Measurements from ENCODE around the gene CA5A. TPM values are rescaled to one million over a fixed set of nuclear protein-coding genes. Genes with fewer than 3 reads are reported as not detected.
"Not testable (repeated sequence)": the region's sequence is repeated elsewhere in the genome, so short reads cannot be mapped to it uniquely, and the experiment has no call there.

The CA5A gene
- total and polyA plus RNA-seq, 9 donors: 0.02 to 0.05 TPM; not detected in 7

DNA sequence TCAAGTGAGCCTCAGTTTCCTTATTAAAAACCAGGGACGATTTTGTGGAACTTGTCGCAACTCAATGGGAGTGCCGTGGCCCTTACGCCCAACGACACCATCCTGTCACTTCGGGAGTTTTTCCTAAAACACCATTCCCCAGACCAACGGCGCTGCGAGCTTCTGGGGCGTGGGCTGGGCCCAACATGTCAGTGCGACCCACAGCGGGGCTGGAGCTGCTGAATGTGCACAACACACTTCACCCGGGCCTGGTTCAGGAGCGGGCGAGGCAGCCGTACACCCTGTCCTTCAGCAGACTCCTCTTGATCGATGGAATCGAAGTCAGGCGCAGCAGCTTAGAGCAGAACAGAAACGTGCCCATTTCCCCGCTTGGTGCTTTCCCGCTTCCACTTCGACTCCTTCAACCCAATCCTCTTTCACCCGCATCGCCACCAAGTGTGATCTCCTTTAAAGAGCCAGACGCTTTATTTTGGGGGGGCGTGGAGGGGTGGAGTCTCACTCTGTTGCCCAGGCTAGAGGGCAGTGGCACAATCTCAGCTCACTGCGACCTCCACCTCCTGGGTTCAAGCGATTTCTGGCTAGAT, 53.8 kb downstream of the CA5A start:
- TF ChIP-seq, protein P1, sequence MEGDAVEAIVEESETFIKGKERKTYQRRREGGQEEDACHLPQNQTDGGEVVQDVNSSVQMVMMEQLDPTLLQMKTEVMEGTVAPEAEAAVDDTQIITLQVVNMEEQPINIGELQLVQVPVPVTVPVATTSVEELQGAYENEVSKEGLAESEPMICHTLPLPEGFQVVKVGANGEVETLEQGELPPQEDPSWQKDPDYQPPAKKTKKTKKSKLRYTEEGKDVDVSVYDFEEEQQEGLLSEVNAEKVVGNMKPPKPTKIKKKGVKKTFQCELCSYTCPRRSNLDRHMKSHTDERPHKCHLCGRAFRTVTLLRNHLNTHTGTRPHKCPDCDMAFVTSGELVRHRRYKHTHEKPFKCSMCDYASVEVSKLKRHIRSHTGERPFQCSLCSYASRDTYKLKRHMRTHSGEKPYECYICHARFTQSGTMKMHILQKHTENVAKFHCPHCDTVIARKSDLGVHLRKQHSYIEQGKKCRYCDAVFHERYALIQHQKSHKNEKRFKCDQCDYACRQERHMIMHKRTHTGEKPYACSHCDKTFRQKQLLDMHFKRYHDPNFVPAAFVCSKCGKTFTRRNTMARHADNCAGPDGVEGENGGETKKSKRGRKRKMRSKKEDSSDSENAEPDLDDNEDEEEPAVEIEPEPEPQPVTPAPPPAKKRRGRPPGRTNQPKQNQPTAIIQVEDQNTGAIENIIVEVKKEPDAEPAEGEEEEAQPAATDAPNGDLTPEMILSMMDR (IDR thresholded peaks at IDR 0.05): no peak
- TF ChIP-seq POLR2A (IDR thresholded peaks at IDR 0.05) (no peak), EP300 (IDR thresholded peaks at IDR 0.05) (no peak)
- 87 to 90% (median 89%) methylated on average over 29 of the region's 29 CpGs for WGBS, 3 donors
- H3K4me3 ChIP-seq: no peak overlapping the region
- intact Hi-C loops (cut with DNase I): loop anchor here in 1 of 4 donors (5.0 kb wide), 1 partner anchor 290 kb away; no protein-coding TSS in a partner anchor
- no peak overlapping the region for H3K27ac ChIP-seq
- H3K36me3 ChIP-seq: no peaks in the 10 kb centered on the region
- H3K9me3 ChIP-seq: no peaks in the 10 kb centered on the region
- H3K27me3 ChIP-seq: no peaks in the 10 kb centered on the region
- DNase-seq: no peak
- H3K4me1 ChIP-seq (ENCODE audit: insufficient read depth): peaks cover 2% of the 10 kb centered on the region

DNA sequence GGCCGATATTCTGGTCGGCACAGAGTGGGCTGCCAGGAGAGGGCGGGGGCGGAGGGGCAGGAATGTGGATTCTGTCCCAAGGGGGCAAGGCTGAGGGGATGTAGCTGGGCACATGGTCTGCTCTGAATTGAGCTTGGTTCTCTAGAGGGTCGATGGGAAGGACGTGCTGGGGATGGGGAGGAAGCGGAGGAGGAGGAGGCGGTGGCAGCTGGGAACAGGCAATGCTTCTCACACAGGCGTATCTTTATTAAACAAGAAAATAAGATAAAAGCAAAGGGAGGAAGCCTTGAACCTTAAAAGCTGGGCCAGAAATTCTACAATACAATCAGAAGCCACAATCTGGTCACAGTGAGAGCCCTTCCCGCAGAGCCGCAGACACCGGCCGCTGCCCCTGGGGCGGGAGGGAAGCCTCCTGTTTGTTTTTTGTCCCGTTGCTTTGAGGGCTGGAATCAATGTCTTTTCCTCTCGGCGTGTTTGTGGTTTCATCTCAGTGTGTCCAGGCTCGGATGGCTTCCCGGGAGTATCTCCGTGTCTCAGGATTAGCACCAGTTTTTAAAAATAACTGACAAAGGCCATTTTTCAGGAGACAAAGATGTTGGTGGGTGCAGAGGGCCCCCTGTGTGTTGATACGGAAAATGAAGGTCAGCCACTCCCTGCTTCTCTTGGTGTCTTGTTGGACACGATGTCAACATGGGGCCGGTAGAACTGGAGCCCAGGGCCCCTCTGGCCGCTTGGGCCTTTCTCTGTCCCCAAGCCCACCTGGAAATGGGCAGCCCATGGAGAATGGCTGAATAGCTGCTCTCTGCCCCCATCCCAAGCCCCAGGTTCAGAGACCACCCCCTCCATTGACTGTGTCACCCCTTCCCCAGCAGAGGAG, 54.8 kb downstream of the CA5A start:
- WGBS, 3 donors: 5 to 13% (median 8%) methylated on average over 21 to 24 of the region's 24 CpGs
- intact Hi-C loops (cut with DNase I): loop anchor here in 1 of 4 donors (5.0 kb wide), 1 partner anchor 289 kb away; no protein-coding TSS in a partner anchor
- Histone ChIP-seq H3K4me1 (ENCODE audit: insufficient read depth) (peaks cover 2% of the 10 kb centered on the region), H3K4me3 (no peak overlapping the region), H3K36me3 (no peaks in the 10 kb centered on the region), H3K27me3 (no peaks in the 10 kb centered on the region), H3K27ac (no peak overlapping the region), H3K9me3 (no peaks in the 10 kb centered on the region)
- TF ChIP-seq POLR2A (IDR thresholded peaks at IDR 0.05) (no peak), EP300 (IDR thresholded peaks at IDR 0.05) (no peak)
- TF ChIP-seq, protein P1 (IDR thresholded peaks at IDR 0.05): no peak
- no peak for DNase-seq

DNA sequence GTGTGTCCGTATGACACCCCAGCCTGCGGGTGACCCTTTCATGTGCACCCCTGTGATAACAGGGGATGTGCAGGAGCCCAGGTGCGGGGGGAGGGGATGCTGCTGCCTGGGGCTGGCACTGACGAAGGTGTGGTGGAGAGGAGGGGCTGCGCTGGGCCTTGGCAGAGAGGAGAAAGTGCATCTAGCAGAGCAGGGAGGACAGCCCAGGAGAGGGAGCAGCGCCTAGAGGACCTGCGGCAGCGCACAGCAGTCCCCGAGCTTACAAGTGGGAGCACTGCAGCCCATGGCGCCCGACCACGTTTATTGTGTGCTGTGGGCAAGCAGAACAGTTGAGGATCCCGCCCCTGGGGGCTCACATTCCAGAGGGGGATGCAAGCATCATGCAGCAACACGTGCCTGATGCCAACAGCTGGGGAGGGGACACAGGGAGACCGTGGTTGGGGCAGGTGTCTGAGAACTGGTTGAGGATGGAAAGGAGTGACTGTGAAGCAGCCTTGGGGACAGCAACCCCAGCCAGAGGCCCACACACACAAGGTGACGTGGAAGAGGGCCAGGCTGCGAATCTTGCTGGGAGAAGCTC, 56.1 kb downstream of the CA5A start:
- WGBS, 3 donors: 49 to 65% (median 61%) methylated on average over 15 to 17 of the region's 17 CpGs
- H3K27ac ChIP-seq: no peak overlapping the region
- no peak for DNase-seq
- no peak overlapping the region for H3K4me3 ChIP-seq
- no peak for TF ChIP-seq EP300 (IDR thresholded peaks at IDR 0.05)
- intact Hi-C loops (cut with DNase I): loop anchor here in 1 of 4 donors (5.0 kb wide), 1 partner anchor 288 kb away; no protein-coding TSS in a partner anchor
- peaks cover 2% of the 10 kb centered on the region for H3K4me1 ChIP-seq (ENCODE audit: insufficient read depth)
- no peaks in the 10 kb centered on the region for H3K27me3 ChIP-seq
- no peaks in the 10 kb centered on the region for H3K36me3 ChIP-seq
- H3K9me3 ChIP-seq: no peaks in the 10 kb centered on the region

DNA sequence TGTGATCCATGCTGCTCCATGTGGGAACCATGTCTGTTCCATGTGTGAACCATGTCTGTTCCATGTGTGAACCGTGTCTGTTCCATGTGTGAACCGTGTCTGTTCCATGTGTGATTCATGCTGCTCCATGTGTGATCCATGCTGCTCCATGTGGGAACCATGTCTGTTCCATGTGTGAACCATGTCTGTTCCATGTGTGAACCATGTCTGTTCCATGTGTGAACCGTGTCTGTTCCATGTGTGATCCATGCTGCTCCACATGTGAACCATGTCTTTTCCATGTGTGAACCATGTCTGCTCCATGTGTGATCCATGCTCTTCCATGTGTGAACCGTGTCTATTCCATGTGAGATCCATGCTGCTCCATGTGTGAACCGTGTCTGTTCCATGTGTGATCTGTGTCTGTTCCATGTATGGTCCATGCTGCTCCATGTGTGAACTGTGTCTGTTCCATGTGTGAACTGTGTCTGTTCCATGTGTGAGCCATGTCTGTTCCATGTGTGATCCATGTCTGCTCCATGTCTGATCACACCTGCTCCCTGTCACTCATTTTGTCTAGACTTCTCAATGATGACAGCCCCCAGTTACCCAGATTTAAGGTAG, 56.8 kb downstream of the CA5A start:
- intact Hi-C loops (cut with DNase I): loop anchor here in 1 of 4 donors (5.0 kb wide), 1 partner anchor 287 kb away; no protein-coding TSS in a partner anchor
- H3K27me3 ChIP-seq: not testable (repeated sequence)
- WGBS, 3 donors: 90 to 96% (median 91%) methylated on average over 5 of the region's 5 CpGs

DNA sequence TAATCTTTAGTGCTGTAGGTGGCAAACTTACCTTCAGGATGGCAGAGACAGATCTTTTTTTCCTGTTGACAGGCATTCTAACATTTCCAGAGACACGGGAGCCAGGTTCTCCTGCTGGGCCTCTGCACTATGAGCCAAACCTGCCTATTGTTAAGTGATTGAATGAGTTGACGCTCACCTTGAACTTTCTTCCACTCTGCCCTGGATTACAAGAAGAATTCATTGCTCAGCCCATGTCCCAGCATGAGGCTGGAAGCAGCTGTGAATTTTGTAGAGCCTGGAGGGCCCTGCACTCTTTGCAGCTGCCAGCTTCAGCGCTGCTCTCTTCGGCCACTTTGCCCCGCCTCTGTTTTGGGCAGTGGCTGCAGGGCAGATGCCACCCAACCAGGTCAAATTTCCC, 57.6 kb downstream of the CA5A start:
- H3K9me3 ChIP-seq: no peaks in the 10 kb centered on the region
- intact Hi-C loops (cut with DNase I): no loop called here
- TF ChIP-seq, protein P1 (IDR thresholded peaks at IDR 0.05): no peak
- TF ChIP-seq POLR2A (IDR thresholded peaks at IDR 0.05) (no peak), EP300 (IDR thresholded peaks at IDR 0.05) (no peak)
- DNase-seq: no peak
- WGBS, 3 donors: 40 to 66% (median 41%) methylated on average over 5 of the region's 5 CpGs
- H3K4me3 ChIP-seq: no peak overlapping the region
- H3K36me3 ChIP-seq: no peaks in the 10 kb centered on the region
- H3K27ac ChIP-seq: no peak overlapping the region
- H3K4me1 ChIP-seq (ENCODE audit: insufficient read depth): peaks cover 2% of the 10 kb centered on the region
- no peaks in the 10 kb centered on the region for H3K27me3 ChIP-seq

More for the DNA sequence above, 56.8 kb downstream of the CA5A start:
- DNase-seq; H3K27ac ChIP-seq; H3K9me3 ChIP-seq; H3K36me3 ChIP-seq; H3K4me3 ChIP-seq; H3K4me1 ChIP-seq (ENCODE audit: insufficient read depth): not testable (repeated sequence)
